Fibroblast of upper back skin (primary cell): Measurements from ENCODE around the gene OR5L1.

Source experiments
- DNase-seq: peaks from one replicate; pipeline ENCODE4 v3.0.0-alpha.2; 2013

Gene OR5L1

GRCh38 chr11:55811067-55811466 lies at the start of gene OR5L1:
OR5L1 (plus strand) TSS chr11:55811367; CDS start chr11:55811467, 100 bp downstream.
- DNase-seq = no peak

- DNase-seq = no peak
Measured at GRCh38 chr11:55773138-55773537, 38.0 kb upstream of the OR5L1 start, which contains the start of gene OR5D13. OR5D13 (plus strand) TSS chr11:55773438; CDS start chr11:55773438, 0 bp downstream.

DNA sequence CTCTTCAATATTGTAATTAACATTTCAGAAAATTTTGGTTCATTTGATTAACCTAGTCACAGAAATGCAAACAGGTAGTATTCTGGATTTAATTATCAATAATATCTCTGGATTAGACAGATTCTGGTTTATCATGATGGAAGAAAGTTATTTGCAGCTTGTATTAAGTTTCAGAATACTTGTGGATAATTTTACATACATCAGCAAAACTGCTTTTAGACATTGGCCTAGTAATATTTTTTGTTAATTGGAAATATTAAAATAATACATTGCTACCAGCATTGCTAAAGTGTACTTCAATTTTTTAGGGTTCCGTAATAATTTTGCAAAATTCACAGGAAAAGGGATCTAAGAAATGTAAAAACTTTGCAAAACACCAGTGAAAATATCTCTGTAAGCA lies 19.6 kb upstream of the OR5L1 start:
- no peak for DNase-seq

GRCh38 chr11:55793321-55793720 lies 17.8 kb upstream of the OR5L1 start:
- DNase-seq = no peak

DNA sequence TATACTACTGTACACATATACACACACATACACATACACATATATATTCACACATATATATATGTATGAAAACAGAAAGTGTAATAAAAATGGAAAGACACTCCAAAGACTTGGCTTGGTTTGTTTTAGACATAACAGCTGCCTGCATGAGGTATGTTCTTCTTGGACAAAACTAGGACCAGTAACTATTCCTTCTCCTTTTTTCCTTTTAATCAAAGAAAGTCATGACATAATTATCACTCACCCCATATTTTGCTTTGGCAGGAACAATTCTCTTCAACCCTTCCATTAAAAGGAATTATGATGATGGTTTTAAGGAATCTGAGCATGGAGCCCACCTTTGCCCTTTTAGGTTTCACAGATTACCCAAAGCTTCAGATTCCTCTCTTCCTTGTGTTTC lies 15.9 kb upstream of the OR5L1 start, which contains the start of gene OR5D14:
TSS of gene OR5D14 (plus strand) at position 301 of the 400 bp plus-strand sequence. CDS start at position 301, 0 bp downstream.
- no peak for DNase-seq

- DNase-seq = no peak
Measured at GRCh38 chr11:55806248-55806647, 4.9 kb upstream of the OR5L1 start.

DNA sequence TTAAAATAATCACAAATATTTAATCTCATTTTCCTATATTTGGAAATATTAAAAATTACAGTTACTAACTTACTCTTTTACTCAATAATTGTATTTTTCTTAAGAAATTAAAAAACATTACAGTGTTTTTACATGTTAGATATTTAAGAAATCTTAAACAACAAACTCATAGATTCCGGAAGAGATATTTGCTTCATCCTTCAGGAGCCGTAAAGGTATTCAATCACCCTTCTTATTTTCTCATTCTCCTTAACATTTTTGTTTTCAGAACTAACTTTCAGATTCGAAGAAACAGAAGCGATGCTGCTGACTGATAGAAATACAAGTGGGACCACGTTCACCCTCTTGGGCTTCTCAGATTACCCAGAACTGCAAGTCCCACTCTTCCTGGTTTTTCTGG lies 8.2 kb downstream of the OR5L1 start, which contains the start of gene OR5D18:
TSS of gene OR5D18 (plus strand) at position 301 of the 400 bp plus-strand sequence. CDS start at position 301, 0 bp downstream.
- no peak for DNase-seq

- DNase-seq = no peak
Measured at GRCh38 chr11:55826919-55827318, 15.8 kb downstream of the OR5L1 start, which contains the start of gene OR5L2. OR5L2 (plus strand) TSS chr11:55827219; CDS start chr11:55827219, 0 bp downstream.

GRCh38 chr11:55838452-55838851 lies 27.3 kb downstream of the OR5L1 start, which contains the start of gene OR5D16:
OR5D16 (plus strand) TSS chr11:55838752; CDS start chr11:55838752, 0 bp downstream.
- no peak for DNase-seq

DNA sequence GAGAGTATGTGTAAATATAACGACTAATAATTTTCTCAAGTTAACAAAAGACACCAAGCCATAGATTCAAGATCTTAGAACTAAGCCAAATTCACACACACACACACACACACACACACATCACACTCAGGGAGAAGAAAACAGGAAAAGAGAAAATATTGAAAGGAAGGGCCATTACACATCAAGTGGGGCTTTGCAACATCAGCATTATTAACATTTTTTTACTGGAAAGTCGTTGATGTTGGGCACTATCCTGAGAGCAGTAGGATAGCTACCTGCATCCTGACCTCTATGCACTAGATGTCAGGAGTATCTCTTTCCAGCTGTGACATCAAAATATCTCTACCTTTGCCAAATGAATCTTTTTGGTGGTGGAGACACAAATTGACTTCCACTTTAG lies 36.3 kb downstream of the OR5L1 start:
- DNase-seq = no peak

- DNase-seq = no peak
Measured at GRCh38 chr11:55849037-55849436, 37.9 kb downstream of the OR5L1 start.

GRCh38 chr11:55852141-55852540 lies 41.0 kb downstream of the OR5L1 start:
- no peak for DNase-seq

GRCh38 chr11:55854704-55855103 lies 43.5 kb downstream of the OR5L1 start:
- no peak for DNase-seq
